ENCODE results near the gene SCGB1C1.
"Not testable (repeated sequence)": the region's sequence is repeated elsewhere in the genome, so short reads cannot be mapped to it uniquely, and the experiment has no call there.

Gene SCGB1C1

GRCh38 chr11:220641-221215, 27.9 kb downstream of the SCGB1C1 start:
- not testable (repeated sequence) for DNase-seq

- no peak for DNase-seq
Observed at GRCh38 chr11:221539-221938, 28.7 kb downstream of the SCGB1C1 start.

DNA sequence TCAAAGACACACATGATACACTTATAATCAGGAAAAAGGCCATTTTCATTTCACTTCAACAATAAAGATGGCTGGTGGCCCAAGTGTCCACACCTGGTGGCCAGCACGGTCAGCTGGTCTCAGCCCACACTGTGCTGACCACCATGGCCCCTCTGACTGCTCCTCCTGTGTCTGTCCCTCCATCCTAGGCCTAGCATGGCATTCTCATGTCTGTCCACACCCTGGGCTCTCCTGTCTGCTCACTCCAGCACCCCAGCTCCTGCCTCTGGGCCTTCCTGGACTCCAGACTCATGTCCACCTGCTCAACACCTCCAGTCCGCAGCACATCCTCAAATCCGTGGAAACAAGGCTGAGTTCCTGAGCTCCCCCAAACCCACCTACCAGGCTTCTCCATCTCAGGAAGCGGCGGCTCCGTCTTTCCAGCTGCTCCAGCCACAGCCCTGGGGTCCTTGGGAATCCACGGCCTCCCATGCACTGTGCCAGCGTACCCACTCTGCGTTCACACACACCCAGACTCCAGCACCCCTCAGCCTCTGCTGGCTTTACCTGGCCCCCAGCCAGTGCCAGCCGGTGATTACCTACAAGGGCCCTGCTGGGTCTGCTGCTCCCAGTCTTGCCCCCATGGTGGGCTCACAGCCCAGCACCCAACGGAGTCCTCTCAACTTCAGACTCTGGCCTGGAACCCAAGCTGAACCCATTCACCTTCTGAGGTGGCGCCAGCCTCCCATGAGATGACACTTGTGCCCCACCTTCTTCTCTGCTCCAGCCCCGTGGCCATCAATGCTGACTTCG, 29.3 kb downstream of the SCGB1C1 start:
- no peak for DNase-seq

- no peak for DNase-seq
Observed at GRCh38 chr11:223026-223789, 30.3 kb downstream of the SCGB1C1 start.

GRCh38 chr11:223884-224283, 31.0 kb downstream of the SCGB1C1 start:
- DNase-seq, result no peak

GRCh38 chr11:224424-224823, 31.5 kb downstream of the SCGB1C1 start:
- no peak for DNase-seq

- DNase-seq, result peak; percentile 30
Observed at GRCh38 chr11:225734-226453, 33.0 kb downstream of the SCGB1C1 start.

DNA sequence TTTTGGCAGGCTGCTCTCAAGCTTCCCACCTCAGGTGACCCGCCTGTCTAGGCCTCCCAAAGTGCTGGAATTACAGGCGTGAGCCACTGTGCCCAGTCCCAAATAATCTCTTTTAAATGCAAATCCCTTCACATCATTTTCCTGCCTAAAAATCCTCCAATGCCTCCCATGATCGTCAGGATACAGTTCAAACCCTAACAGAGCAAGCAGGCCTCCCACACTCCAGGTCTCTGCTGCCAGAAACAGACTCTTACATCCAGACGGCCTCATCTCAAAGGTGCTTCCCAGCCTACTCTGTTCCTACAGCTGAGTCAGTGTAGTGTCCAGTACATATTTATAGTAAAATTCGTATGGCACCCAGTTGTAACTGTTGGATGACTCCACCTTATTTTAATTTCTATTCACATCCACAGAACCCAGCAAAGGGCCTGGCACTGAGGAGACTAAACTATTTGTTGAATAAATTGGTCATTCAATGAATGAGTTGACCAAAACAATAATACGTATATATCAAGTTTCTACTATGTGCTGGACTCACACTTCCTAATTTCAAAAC, 35.0 kb downstream of the SCGB1C1 start:
- no peak for DNase-seq

DNA sequence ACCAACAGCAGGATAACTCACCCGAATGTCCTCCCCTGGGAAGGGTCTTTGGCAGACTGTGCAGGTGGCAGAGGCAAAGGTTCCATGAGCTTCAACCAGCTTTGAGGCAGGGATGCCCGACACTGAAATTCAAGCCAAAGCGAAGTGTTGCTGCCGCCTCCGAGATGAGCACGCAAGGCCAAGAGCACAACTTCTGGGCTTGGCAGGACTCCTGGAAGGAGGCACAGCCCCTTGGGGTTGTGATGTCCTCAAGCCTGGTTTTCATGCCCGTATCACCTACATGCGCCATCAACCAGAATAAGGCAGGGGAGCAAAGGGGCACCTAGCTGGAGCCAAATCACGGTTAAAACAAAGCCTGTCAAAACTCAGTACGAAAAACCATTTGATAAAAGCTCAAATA, 37.6 kb downstream of the SCGB1C1 start:
- no peak for DNase-seq

DNA sequence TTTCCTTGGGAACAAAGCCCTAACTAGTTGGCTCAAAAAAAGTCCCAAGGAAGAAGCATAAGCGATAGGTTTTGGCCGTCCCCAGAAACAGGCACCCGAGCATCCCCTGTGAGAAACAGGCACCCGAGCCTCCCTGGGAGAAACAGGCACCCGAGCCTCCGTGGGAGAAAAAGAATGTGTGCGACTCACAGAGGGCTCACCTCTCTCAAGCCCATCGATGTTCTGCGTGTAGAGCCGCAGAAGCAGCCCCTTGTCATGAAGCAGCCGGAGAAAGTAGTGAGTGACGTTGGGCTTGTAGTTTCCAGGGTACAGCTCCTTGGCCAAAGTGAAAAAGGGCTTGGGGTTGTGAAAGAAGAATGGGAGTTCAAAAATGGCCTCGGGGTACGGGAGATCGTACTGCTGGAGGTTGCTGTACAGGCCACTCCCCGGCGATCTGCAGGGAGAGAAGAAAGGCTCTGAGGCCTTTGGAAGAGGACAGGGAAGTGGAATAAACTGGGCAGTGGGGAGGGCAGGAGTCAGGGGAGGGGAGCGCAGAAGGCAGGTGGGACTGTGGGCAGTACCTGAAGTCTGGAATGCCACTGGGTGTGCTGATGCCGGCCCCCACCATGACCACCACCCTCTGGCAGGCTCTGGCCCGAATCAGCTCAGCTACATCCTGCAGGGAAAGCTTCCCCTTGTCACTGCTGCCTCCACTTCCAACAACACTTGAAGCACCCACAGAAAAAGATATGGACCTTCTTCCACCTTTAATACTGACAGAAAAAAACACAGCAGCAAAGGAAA, 40.1 kb downstream of the SCGB1C1 start:
- no peak for DNase-seq

GRCh38 chr11:235180-235579, 42.3 kb downstream of the SCGB1C1 start:
- no peak for DNase-seq

GRCh38 chr11:235609-235996, 42.7 kb downstream of the SCGB1C1 start:
- DNase-seq, result peak; percentile 82

GRCh38 chr11:235997-236773, 43.3 kb downstream of the SCGB1C1 start, which contains the start of gene SIRT3:
Gene SIRT3, minus strand, starts transcription at chr11:236342. Its CDS starts 14 bp downstream, at chr11:236328.
- DNase-seq, result peak; percentile 83

- peak; percentile 94 for DNase-seq
Observed at GRCh38 chr11:236774-237767, 44.2 kb downstream of the SCGB1C1 start, which contains the start of gene PSMD13. Gene PSMD13, plus strand, starts transcription at chr11:236976. Its CDS starts 74 bp downstream, at chr11:237050.

DNA sequence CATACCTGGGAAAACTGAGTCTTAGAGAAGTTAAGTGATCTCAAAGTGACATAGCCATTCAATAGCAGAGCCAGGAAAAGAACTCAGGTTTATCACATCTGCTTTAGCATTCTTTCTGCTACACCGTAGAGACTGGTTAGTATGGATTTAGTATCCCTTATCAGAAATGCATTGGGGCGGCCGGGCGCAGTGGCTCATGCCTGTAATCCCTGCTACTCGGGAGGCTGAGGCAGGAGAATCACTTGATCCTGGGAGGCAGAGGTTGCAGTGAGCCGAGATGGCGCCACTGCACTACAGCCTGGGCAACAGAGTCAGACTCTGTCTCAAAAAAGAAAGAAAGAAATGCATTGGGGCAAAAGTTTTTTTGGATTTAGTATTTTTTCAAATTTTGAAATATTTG, 45.5 kb downstream of the SCGB1C1 start:
- not testable (repeated sequence) for DNase-seq

DNA sequence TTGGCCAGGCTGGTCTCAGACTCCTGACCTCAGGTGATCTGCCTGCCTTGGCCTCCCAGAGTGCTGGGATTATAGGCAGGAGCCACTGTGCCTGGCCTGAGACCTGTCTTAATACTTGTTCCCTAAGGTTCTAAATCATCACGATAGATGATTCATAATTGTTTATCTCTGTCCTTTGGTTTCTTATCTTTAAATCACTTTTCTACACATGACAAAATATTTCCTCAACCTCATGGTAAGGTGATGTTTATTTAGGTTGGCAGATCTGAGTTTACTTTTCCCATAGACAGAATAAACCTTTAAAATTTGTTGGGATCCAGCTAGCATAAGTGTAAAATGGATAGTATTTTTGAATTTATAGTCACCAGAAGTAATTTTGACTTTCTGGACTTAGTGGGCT, 47.4 kb downstream of the SCGB1C1 start:
- no peak for DNase-seq

DNA sequence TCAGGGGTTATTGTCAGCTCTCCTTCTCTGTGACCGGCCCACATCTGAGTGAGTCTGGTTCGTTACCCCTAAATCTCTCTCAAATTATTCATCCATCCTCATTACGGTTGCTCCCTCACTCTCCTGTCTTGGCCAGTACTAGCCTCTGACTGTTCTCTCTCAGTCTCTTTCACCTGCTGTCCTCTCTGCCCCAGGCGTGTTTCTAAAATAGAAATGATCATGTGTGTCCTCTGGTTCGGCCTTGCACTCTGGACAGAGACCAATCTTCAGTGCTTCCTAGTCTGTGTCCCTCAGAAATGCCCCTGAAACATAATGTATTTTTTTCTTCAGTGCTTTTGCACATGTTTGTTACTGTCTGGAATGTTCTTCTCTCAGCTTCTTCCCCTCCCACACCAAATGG, 48.8 kb downstream of the SCGB1C1 start:
- no peak for DNase-seq

All from stimulated activated CD4-positive, alpha-beta T cell treated with anti-CD3 and anti-CD28 coated beads, Interleukin-15, amount 100 ng/mL, for 24 hours (primary cell).